ENCODE results near the gene CAMK2D. TPM values are rescaled to one million over a fixed set of nuclear protein-coding genes. Genes with fewer than 3 reads are reported as not detected.

CAMK2D gene
- total and polyA plus RNA-seq, 2 experiments from 2014 or later, result 36.8 to 99.1 TPM

DNA sequence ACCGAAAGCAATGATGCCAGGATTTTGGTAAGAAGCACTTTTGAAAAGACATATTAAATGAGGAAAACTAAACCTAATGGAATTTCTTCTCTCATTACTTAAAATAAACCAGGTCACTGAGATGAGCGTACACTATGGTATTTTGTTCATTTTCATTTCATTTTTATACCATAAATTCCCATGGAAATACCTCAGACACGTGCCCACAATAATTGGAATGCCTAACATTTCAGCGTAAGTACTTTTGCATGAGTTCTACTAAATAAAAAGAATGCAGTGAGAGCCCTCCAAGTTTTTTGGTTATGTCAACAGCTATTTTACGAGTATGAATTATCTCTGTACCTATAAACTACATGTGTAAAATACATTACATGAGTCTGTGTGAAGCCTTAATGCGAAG, 3.2 kb downstream of the CAMK2D start:
- no peak overlapping the region for H3K27ac ChIP-seq
- no peak overlapping the region for H2AFZ ChIP-seq
- no peaks in the 10 kb centered on the region for H3K9me3 ChIP-seq (ENCODE audit: low read depth)
- no peaks in the 10 kb centered on the region for H3K9me2 ChIP-seq (replicated peaks; ENCODE audit: insufficient read depth)
- no peak overlapping the region for H3K4me3 ChIP-seq
- H3K79me2 ChIP-seq, result peaks cover 75% of the 10 kb centered on the region
- peaks cover 14% of the 10 kb centered on the region for H4K20me1 ChIP-seq (ENCODE audit: insufficient read depth, poor library complexity, severe bottlenecking)
- no peaks in the 10 kb centered on the region for H3K27me3 ChIP-seq
- no peak for DNase-seq (ENCODE audit: low spot score)
- H3K4me1 ChIP-seq (ENCODE audit: insufficient read depth), result peaks cover 21% of the 10 kb centered on the region
- TF ChIP-seq CTCF (IDR thresholded peaks at IDR 0.05; ENCODE audit: poor library complexity), result no peak
- TF ChIP-seq EZH2 (IDR thresholded peaks at IDR 0.05; ENCODE audit: borderline replicate concordance), result no peak
- no peak for TF ChIP-seq EZH2phosphoT487 (IDR thresholded peaks at IDR 0.05; ENCODE audit: low read depth, severe bottlenecking, unreplicated experiment)
- H3K36me3 ChIP-seq (replicated peaks; ENCODE audit: insufficient read depth, low read depth), result no peaks in the 10 kb centered on the region
- peak overlapping the region; percentile 93 for H3K4me2 ChIP-seq
- WGBS (ENCODE audit: low lambda C conversion rate, missing lambda C conversion rate), result 60% methylated on average over 6 of the region's 6 CpGs

GRCh38 chr4:113757486-113757885, 4.1 kb downstream of the CAMK2D start:
- Histone ChIP-seq H3K9me3 (ENCODE audit: low read depth) (no peaks in the 10 kb centered on the region), H3K4me1 (ENCODE audit: insufficient read depth) (peaks cover 19% of the 10 kb centered on the region), H3K9me2 (replicated peaks; ENCODE audit: insufficient read depth) (no peaks in the 10 kb centered on the region), H3K4me2 (peak overlapping the region; percentile 93), H3K27ac (no peak overlapping the region), H2AFZ (no peak overlapping the region), H4K20me1 (ENCODE audit: insufficient read depth, poor library complexity, severe bottlenecking) (peaks cover 14% of the 10 kb centered on the region), H3K4me3 (no peak overlapping the region), H3K27me3 (no peaks in the 10 kb centered on the region), H3K36me3 (replicated peaks; ENCODE audit: insufficient read depth, low read depth) (no peaks in the 10 kb centered on the region), H3K79me2 (peaks cover 80% of the 10 kb centered on the region)
- WGBS (ENCODE audit: low lambda C conversion rate, missing lambda C conversion rate), result 90% methylated on average over 3 of the region's 3 CpGs
- no peak for TF ChIP-seq EZH2 (IDR thresholded peaks at IDR 0.05; ENCODE audit: borderline replicate concordance)
- no peak for TF ChIP-seq EZH2phosphoT487 (IDR thresholded peaks at IDR 0.05; ENCODE audit: low read depth, severe bottlenecking, unreplicated experiment)
- TF ChIP-seq CTCF (IDR thresholded peaks at IDR 0.05; ENCODE audit: poor library complexity), result no peak
- no peak for DNase-seq (ENCODE audit: low spot score)

GRCh38 chr4:113756005-113756410, 5.5 kb downstream of the CAMK2D start:
- TF ChIP-seq EZH2 (IDR thresholded peaks at IDR 0.05; ENCODE audit: borderline replicate concordance), result no peak
- no peak for TF ChIP-seq EZH2phosphoT487 (IDR thresholded peaks at IDR 0.05; ENCODE audit: low read depth, severe bottlenecking, unreplicated experiment)
- TF ChIP-seq CTCF (IDR thresholded peaks at IDR 0.05; ENCODE audit: poor library complexity), result no peak
- H3K4me1 ChIP-seq (ENCODE audit: insufficient read depth), result peaks cover 19% of the 10 kb centered on the region
- no peak overlapping the region for H2AFZ ChIP-seq
- peaks cover 14% of the 10 kb centered on the region for H4K20me1 ChIP-seq (ENCODE audit: insufficient read depth, poor library complexity, severe bottlenecking)
- no peak for DNase-seq (ENCODE audit: low spot score)
- peak overlapping the region; percentile 7 for H3K4me2 ChIP-seq
- H3K36me3 ChIP-seq (replicated peaks; ENCODE audit: insufficient read depth, low read depth), result no peaks in the 10 kb centered on the region
- no peak overlapping the region for H3K4me3 ChIP-seq
- H3K27me3 ChIP-seq, result no peaks in the 10 kb centered on the region
- H3K79me2 ChIP-seq, result peaks cover 94% of the 10 kb centered on the region
- no peaks in the 10 kb centered on the region for H3K9me3 ChIP-seq (ENCODE audit: low read depth)
- WGBS (ENCODE audit: low lambda C conversion rate, missing lambda C conversion rate), result 87% methylated on average over 1 of the region's 1 CpG
- no peak overlapping the region for H3K27ac ChIP-seq
- no peaks in the 10 kb centered on the region for H3K9me2 ChIP-seq (replicated peaks; ENCODE audit: insufficient read depth)

DNA sequence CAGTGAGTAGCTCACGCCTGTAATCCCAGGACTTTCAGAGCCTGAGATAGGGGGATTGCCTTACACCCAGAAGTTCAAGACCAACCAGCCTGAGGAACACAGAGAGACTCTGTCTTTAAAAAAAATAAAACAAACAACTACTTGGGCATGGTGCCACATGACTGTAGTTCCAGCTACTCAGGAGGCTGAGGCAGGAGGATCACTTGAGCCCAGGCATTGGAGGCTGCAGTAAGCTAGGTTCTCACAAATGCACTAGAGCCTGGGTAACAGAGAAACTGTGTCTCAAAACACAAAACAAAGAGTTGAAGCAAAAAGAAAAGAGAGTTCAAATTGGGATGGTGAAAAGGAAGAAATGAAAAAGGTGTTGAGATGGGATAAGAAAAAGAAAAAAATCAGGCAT, 10.8 kb downstream of the CAMK2D start:
- no peak for DNase-seq (ENCODE audit: low spot score)
- H3K79me2 ChIP-seq, result peaks cover 88% of the 10 kb centered on the region
- 93% methylated on average over 1 of the region's 1 CpG for WGBS (ENCODE audit: low lambda C conversion rate, missing lambda C conversion rate)

More for the DNA sequence above, 10.8 kb downstream of the CAMK2D start:
- H3K4me1 ChIP-seq (ENCODE audit: insufficient read depth), result no peaks in the 10 kb centered on the region
- TF ChIP-seq EZH2 (IDR thresholded peaks at IDR 0.05; ENCODE audit: borderline replicate concordance), result no peak
- TF ChIP-seq EZH2phosphoT487 (IDR thresholded peaks at IDR 0.05; ENCODE audit: low read depth, severe bottlenecking, unreplicated experiment), result no peak
- no peak for TF ChIP-seq CTCF (IDR thresholded peaks at IDR 0.05; ENCODE audit: poor library complexity)
- H2AFZ ChIP-seq, result no peak overlapping the region
- no peak overlapping the region for H3K27ac ChIP-seq
- no peak overlapping the region for H3K4me3 ChIP-seq
- H3K9me2 ChIP-seq (replicated peaks; ENCODE audit: insufficient read depth), result no peaks in the 10 kb centered on the region
- no peaks in the 10 kb centered on the region for H3K9me3 ChIP-seq (ENCODE audit: low read depth)
- H4K20me1 ChIP-seq (ENCODE audit: insufficient read depth, poor library complexity, severe bottlenecking), result peaks cover 3% of the 10 kb centered on the region
- H3K27me3 ChIP-seq, result no peaks in the 10 kb centered on the region
- no peak overlapping the region for H3K4me2 ChIP-seq
- H3K36me3 ChIP-seq (replicated peaks; ENCODE audit: insufficient read depth, low read depth), result no peaks in the 10 kb centered on the region

Data from hepatocyte (in vitro differentiated cells).